Smooth muscle cell (in vitro differentiated cells): Measurements from ENCODE around the gene PTPA. TPM values are rescaled to one million over a fixed set of nuclear protein-coding genes. Genes with fewer than 3 reads are reported as not detected.
"Not testable (repeated sequence)": the region's sequence is repeated elsewhere in the genome, so short reads cannot be mapped to it uniquely, and the experiment has no call there.

Experiments
- DNase-seq: peaks from one replicate; lab custom pipeline; 2025; ENCODE audit not compliant: unreplicated experiment; lab: John Stamatoyannopoulos, UW
- H2AFZ ChIP-seq: fragments of 200-600 bp; sonication (generic); 2 replicates; pipeline ENCODE4 v1.6.0; 2016; ENCODE audit warnings: antibody characterized with exemption, low read depth, mild to moderate bottlenecking
- H3F3A ChIP-seq: fragments of 200-600 bp; sonication (generic); 2 replicates; pipeline ENCODE4 v1.6.0; 2017; ENCODE audit warnings: antibody characterized with exemption, low read depth
- H3K27ac ChIP-seq: fragments of 200-600 bp; sonication (generic); 2 replicates; pipeline ENCODE4 v1.5.1; 2016; ENCODE audit warnings: low read depth, mild to moderate bottlenecking
- H3K27me3 ChIP-seq: fragments of 200-600 bp; sonication (generic); 2 replicates; pipeline ENCODE4 v1.6.1; 2016; ENCODE audit warnings: low read depth, mild to moderate bottlenecking
- H3K36me3 ChIP-seq: fragments of 200-600 bp; sonication (generic); 2 replicates; pipeline ENCODE4 v1.5.1; 2016; ENCODE audit warnings: low read depth
- H3K4me1 ChIP-seq: fragments of 200-600 bp; sonication (generic); 2 replicates; pipeline ENCODE4 v1.5.1; 2016; ENCODE audit warnings: low read depth
- H3K4me2 ChIP-seq: fragments of 200-600 bp; sonication (generic); 2 replicates; pipeline ENCODE4 v1.6.0; 2016; ENCODE audit warnings: mild to moderate bottlenecking
- H3K4me3 ChIP-seq: fragments of 200-600 bp; sonication (generic); 2 replicates; pipeline ENCODE4 v1.5.1; 2016; ENCODE audit warnings: mild to moderate bottlenecking
- H3K79me2 ChIP-seq: fragments of 200-600 bp; sonication (generic); 2 replicates; pipeline ENCODE4 v1.6.0; 2016; ENCODE audit warnings: low read depth, mild to moderate bottlenecking
- H3K9ac ChIP-seq: fragments of 200-600 bp; sonication (generic); 2 replicates; pipeline ENCODE4 v1.6.0; 2016; ENCODE audit warnings: low read depth
- H3K9me3 ChIP-seq: fragments of 200-600 bp; sonication (generic); replicated peaks from 2 replicates; pipeline ENCODE4 v1.5.1; 2016; ENCODE audit warnings: low read depth
- H4K20me1 ChIP-seq: fragments of 200-600 bp; sonication (generic); 2 replicates; pipeline ENCODE4 v1.6.0; 2016; ENCODE audit warnings: low read depth
- WGBS: methylation state at CpG from one replicate; pipeline ENCODE4 v1.1.7; 2016; ENCODE audit warnings: low lambda C conversion rate; 5-methylcytosine and 5-hydroxymethylcytosine counted together
- polyA plus RNA-seq: library from polyadenylated mRNA; unstranded; fragments of >200 nt; fragmentation: Nextera tagmentation; extraction: Ambion mirVana; gene quantifications from 2 replicates; pipeline ENCODE4 v1.2.1, GENCODE V29; 2016
- total RNA-seq: library from RNA; depleted of rRNA; stranded (reverse); fragments of >200 nt; gene quantifications from 2 replicates; pipeline ENCODE4 v1.2.3, GENCODE V29; 2014
- TF ChIP-seq, protein P1 (sequence below): fragments of 200-600 bp; sonication (generic); IDR thresholded peaks from 2 replicates; pipeline ENCODE4 v1.5.1; 2017; ENCODE audit warnings: borderline replicate concordance, mild to moderate bottlenecking, antibody characterized with exemption; ENCODE audit not compliant: insufficient read depth, poor library complexity, severe bottlenecking

PTPA gene
- total and polyA plus RNA-seq, 2 experiments from 2014 or later = 88.7 to 119 TPM

DNA sequence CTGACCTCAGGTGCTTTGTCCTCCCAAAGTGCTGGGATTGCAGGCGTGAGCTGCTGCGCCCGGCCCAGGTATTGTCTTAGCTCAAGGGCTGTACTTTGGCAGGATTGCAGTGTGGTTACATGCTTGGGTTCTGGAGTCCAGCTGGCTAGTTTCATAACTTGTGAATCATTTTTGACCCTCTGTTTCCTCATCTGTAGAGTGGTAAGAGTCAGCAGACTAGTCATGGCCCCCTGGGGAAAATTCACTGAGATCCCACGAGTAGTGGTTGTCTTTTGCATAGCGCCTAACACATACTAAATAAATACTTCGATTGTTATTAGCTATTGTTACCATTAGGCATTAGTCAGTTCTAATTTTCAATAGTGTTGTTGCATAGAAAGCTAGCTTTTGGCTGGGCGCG, 14.3 kb downstream of the PTPA start:
- Histone ChIP-seq H3K27ac (no peak overlapping the region), H3F3A (no peaks in the 10 kb centered on the region), H3K4me3 (no peak overlapping the region), H3K79me2 (no peaks in the 10 kb centered on the region), H3K9me3 (no peaks in the 10 kb centered on the region), H3K36me3 (no peaks in the 10 kb centered on the region), H3K27me3 (no peaks in the 10 kb centered on the region), H3K9ac (no peak overlapping the region), H3K4me2 (no peak overlapping the region), H2AFZ (no peak overlapping the region), H4K20me1 (peaks cover 13% of the 10 kb centered on the region), H3K4me1 (peaks cover 20% of the 10 kb centered on the region)
- WGBS = 96% methylated on average over 8 of the region's 8 CpGs
- DNase-seq = no peak
- TF ChIP-seq, protein P1, sequence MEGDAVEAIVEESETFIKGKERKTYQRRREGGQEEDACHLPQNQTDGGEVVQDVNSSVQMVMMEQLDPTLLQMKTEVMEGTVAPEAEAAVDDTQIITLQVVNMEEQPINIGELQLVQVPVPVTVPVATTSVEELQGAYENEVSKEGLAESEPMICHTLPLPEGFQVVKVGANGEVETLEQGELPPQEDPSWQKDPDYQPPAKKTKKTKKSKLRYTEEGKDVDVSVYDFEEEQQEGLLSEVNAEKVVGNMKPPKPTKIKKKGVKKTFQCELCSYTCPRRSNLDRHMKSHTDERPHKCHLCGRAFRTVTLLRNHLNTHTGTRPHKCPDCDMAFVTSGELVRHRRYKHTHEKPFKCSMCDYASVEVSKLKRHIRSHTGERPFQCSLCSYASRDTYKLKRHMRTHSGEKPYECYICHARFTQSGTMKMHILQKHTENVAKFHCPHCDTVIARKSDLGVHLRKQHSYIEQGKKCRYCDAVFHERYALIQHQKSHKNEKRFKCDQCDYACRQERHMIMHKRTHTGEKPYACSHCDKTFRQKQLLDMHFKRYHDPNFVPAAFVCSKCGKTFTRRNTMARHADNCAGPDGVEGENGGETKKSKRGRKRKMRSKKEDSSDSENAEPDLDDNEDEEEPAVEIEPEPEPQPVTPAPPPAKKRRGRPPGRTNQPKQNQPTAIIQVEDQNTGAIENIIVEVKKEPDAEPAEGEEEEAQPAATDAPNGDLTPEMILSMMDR = no peak

DNA sequence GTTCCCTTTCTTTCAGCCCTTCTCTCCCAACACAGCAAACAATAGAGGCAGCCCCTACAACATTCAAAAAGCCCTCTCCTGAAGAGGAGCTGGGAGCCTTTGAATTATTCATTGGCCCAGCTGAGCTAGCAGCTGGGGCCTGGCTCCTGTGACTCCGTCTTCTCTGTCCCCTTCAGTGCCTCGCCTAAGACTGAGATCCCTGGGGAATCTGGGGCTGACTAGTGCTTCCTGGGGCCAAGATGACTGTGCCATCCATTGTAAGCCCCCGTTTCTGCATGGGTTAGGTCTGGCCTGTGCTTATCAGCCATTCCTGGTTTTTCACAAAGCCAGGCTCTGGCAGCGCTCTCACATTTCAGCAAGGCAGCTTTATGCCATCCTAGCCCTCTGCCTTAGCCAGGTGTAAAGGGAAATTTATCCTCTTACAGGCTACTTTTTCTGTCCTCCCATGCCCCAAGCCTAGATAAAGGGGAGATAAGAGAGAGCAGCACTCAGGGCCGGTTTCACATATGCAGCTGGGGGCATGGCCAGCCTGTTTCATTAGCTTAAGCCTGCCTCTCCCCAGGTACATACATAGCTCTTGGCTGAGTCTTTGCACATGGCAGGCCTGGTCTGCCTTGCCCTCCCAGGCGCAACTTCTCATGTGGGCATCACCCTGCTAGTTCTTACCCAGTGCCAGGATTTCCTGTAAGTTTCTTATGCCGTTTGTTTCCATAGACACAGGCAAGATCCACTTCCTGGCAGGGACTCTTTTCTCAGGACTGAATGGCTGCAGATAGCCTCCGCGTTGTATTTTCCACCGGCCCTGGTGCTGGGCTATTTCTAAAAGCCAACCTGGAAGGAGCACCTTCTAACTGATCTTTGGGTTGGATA, 15.8 kb downstream of the PTPA start:
- H3K9me3 ChIP-seq = no peaks in the 10 kb centered on the region
- no peaks in the 10 kb centered on the region for H3F3A ChIP-seq
- no peaks in the 10 kb centered on the region for H3K79me2 ChIP-seq
- no peak overlapping the region for H3K4me3 ChIP-seq
- H3K27ac ChIP-seq = no peak overlapping the region
- H3K9ac ChIP-seq = no peak overlapping the region
- peaks cover 20% of the 10 kb centered on the region for H3K4me1 ChIP-seq
- no peak for DNase-seq
- no peaks in the 10 kb centered on the region for H3K27me3 ChIP-seq
- peaks cover 4% of the 10 kb centered on the region for H4K20me1 ChIP-seq
- H3K36me3 ChIP-seq = no peaks in the 10 kb centered on the region
- no peak overlapping the region for H2AFZ ChIP-seq
- no peak overlapping the region for H3K4me2 ChIP-seq
- TF ChIP-seq, protein P1 = no peak
- WGBS = 76% methylated on average over 10 of the region's 10 CpGs

DNA sequence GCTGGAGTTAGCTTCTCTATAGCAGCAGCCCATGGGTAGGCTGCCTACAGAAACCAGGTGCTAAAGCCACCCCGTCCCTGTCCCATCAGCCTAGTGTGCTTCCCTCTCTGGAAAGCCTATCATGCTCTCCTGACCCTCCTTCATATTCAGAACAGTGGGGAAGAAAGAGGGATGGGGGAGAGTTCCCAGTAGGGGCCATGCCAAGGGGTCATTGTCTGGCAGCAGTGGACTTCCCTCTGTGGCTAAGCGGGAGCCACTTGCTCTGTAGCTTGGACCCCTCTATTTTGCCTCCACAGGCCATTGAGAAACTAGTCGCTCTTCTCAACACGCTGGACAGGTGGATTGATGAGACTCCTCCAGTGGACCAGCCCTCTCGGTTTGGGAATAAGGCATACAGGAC, 17.5 kb downstream of the PTPA start:
- H3K79me2 ChIP-seq = no peaks in the 10 kb centered on the region
- peaks cover 20% of the 10 kb centered on the region for H3K4me1 ChIP-seq
- H3K4me2 ChIP-seq = no peak overlapping the region
- no peak overlapping the region for H3K4me3 ChIP-seq
- TF ChIP-seq, protein P1 = no peak
- H3F3A ChIP-seq = no peaks in the 10 kb centered on the region
- H2AFZ ChIP-seq = no peak overlapping the region
- no peaks in the 10 kb centered on the region for H3K9me3 ChIP-seq
- H3K27me3 ChIP-seq = no peaks in the 10 kb centered on the region
- WGBS = 94% methylated on average over 5 of the region's 5 CpGs
- H3K36me3 ChIP-seq = peaks cover under 1% of the 10 kb centered on the region
- no peak overlapping the region for H3K27ac ChIP-seq
- H4K20me1 ChIP-seq = peaks cover 4% of the 10 kb centered on the region
- H3K9ac ChIP-seq = no peak overlapping the region
- no peak for DNase-seq

- not testable (repeated sequence) for H3K27ac ChIP-seq
These were observed 19.1 kb downstream of the PTPA start for GRCh38 chr9:129130271-129130670.

More at GRCh38 chr9:129130271-129130670, 19.1 kb downstream of the PTPA start:
- not testable (repeated sequence) for H3F3A ChIP-seq, H3K36me3 ChIP-seq, DNase-seq, H3K4me2 ChIP-seq, H4K20me1 ChIP-seq, H3K4me3 ChIP-seq, H2AFZ ChIP-seq, H3K9me3 ChIP-seq, H3K79me2 ChIP-seq, H3K9ac ChIP-seq, H3K27me3 ChIP-seq
- 97% methylated on average over 7 of the region's 7 CpGs for WGBS
- peaks cover 20% of the 10 kb centered on the region for H3K4me1 ChIP-seq
